Stimulated activated CD8-positive, alpha-beta memory T cell treated with anti-CD3 and anti-CD28 coated beads, Interleukin-4, amount 100 ng/mL, for 48 hours (primary cell): Measurements from ENCODE around the gene MACIR.

Experiments used
- DNase-seq: peaks from one replicate; pipeline ENCODE4 v3.0.0-alpha.2; 2020

Gene MACIR

GRCh38 chr5:103247118-103247517 lies 11.4 kb upstream of the MACIR start:
- DNase-seq: no peak

GRCh38 chr5:103249068-103249467 lies 9.5 kb upstream of the MACIR start:
- no peak for DNase-seq

GRCh38 chr5:103254921-103255320 lies 3.6 kb upstream of the MACIR start:
- no peak for DNase-seq

GRCh38 chr5:103255691-103256090 lies 2.9 kb upstream of the MACIR start:
- DNase-seq: no peak

- DNase-seq: no peak
Measured at GRCh38 chr5:103256178-103256577, 2.4 kb upstream of the MACIR start.

GRCh38 chr5:103258957-103259704 lies 568 bp downstream of the MACIR start:
- peak; percentile 67 for DNase-seq

GRCh38 chr5:103259705-103260355 lies 1.3 kb downstream of the MACIR start:
- DNase-seq: peak; percentile 35

GRCh38 chr5:103260951-103261350 lies 2.4 kb downstream of the MACIR start:
- DNase-seq: no peak

- no peak for DNase-seq
Measured at GRCh38 chr5:103262422-103262871, 3.9 kb downstream of the MACIR start.

GRCh38 chr5:103263054-103263453 lies 4.5 kb downstream of the MACIR start:
- no peak for DNase-seq

GRCh38 chr5:103264508-103264907 lies 5.9 kb downstream of the MACIR start:
- DNase-seq: no peak

- DNase-seq: no peak
Measured at GRCh38 chr5:103270581-103270980, 12.0 kb downstream of the MACIR start.

GRCh38 chr5:103271570-103272289 lies 13.2 kb downstream of the MACIR start:
- DNase-seq: no peak

- no peak for DNase-seq
Measured at GRCh38 chr5:103272377-103272776, 13.8 kb downstream of the MACIR start.

- DNase-seq: no peak
Measured at GRCh38 chr5:103273952-103274351, 15.4 kb downstream of the MACIR start.

- no peak for DNase-seq
Measured at GRCh38 chr5:103275851-103276250, 17.3 kb downstream of the MACIR start.

- DNase-seq: no peak
Measured at GRCh38 chr5:103280967-103281366, 22.4 kb downstream of the MACIR start.

GRCh38 chr5:103283120-103283519 lies 24.6 kb downstream of the MACIR start:
- DNase-seq: no peak

- DNase-seq: no peak
Measured at GRCh38 chr5:103283869-103284268, 25.3 kb downstream of the MACIR start.

- DNase-seq: no peak
Measured at GRCh38 chr5:103286622-103287021, 28.1 kb downstream of the MACIR start.

- DNase-seq: no peak
Measured at GRCh38 chr5:103289024-103289423, 30.5 kb downstream of the MACIR start.

- no peak for DNase-seq
Measured at GRCh38 chr5:103290846-103291245, 32.3 kb downstream of the MACIR start.

GRCh38 chr5:103291606-103292005 lies 33.0 kb downstream of the MACIR start:
- DNase-seq: no peak

GRCh38 chr5:103293099-103293498 lies 34.5 kb downstream of the MACIR start:
- DNase-seq: no peak
